GM06990 (cell line): ENCODE measurements around the gene TCTN2.

Experiments used
- DNase-seq: peaks from one replicate; pipeline ENCODE4 v3.0.0-alpha.2; 2011; ENCODE audit not compliant: insufficient read length; ENCODE audit errors: extremely low read depth
- H3K27me3 ChIP-seq: replicated peaks from 2 replicates; pipeline ENCODE4 v1.6.0; 2011; ENCODE audit warnings: low read length; ENCODE audit not compliant: control insufficient read depth, insufficient read depth
- H3K36me3 ChIP-seq: 2 replicates; pipeline ENCODE4 v1.5.1; 2011; ENCODE audit warnings: low read length; ENCODE audit not compliant: control insufficient read depth, insufficient read depth
- H3K4me3 ChIP-seq: replicated peaks from 2 replicates; pipeline ENCODE4 v1.5.1; 2011; ENCODE audit warnings: low read depth, mild to moderate bottlenecking, control low read depth, low read length
- TF ChIP-seq, protein P1 (sequence below): IDR thresholded peaks from 2 replicates; pipeline ENCODE4 v1.5.1; 2011; ENCODE audit warnings: low read length, control low read depth, mild to moderate bottlenecking, inconsistent platforms; ENCODE audit not compliant: insufficient read depth, poor library complexity, severe bottlenecking

TCTN2 gene

DNA sequence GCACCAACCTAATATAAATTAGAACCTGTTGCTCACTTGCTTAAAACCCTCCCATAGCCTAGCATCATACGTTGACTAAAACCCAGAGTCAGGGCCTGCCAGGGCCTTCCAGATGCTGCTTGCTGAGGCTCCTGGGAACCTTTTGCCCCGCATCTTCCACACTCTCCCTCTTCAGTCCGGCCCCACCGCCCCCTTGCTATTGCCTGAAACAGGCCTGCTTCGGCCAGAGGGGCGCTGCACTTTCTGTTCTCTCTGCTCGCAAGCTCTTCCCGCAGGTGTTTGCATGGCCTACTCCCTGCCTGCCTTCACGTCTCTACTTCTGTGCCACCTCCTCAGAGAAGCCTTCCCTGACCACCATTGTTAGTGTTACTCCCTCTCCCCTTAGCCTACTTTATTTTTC is 13.7 kb upstream of the TCTN2 start:
- DNase-seq = no peak
- Histone ChIP-seq H3K4me3 (no peak overlapping the region), H3K36me3 (no peaks in the 10 kb centered on the region), H3K27me3 (no peaks in the 10 kb centered on the region)
- TF ChIP-seq, protein P1, sequence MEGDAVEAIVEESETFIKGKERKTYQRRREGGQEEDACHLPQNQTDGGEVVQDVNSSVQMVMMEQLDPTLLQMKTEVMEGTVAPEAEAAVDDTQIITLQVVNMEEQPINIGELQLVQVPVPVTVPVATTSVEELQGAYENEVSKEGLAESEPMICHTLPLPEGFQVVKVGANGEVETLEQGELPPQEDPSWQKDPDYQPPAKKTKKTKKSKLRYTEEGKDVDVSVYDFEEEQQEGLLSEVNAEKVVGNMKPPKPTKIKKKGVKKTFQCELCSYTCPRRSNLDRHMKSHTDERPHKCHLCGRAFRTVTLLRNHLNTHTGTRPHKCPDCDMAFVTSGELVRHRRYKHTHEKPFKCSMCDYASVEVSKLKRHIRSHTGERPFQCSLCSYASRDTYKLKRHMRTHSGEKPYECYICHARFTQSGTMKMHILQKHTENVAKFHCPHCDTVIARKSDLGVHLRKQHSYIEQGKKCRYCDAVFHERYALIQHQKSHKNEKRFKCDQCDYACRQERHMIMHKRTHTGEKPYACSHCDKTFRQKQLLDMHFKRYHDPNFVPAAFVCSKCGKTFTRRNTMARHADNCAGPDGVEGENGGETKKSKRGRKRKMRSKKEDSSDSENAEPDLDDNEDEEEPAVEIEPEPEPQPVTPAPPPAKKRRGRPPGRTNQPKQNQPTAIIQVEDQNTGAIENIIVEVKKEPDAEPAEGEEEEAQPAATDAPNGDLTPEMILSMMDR = no peak

DNA sequence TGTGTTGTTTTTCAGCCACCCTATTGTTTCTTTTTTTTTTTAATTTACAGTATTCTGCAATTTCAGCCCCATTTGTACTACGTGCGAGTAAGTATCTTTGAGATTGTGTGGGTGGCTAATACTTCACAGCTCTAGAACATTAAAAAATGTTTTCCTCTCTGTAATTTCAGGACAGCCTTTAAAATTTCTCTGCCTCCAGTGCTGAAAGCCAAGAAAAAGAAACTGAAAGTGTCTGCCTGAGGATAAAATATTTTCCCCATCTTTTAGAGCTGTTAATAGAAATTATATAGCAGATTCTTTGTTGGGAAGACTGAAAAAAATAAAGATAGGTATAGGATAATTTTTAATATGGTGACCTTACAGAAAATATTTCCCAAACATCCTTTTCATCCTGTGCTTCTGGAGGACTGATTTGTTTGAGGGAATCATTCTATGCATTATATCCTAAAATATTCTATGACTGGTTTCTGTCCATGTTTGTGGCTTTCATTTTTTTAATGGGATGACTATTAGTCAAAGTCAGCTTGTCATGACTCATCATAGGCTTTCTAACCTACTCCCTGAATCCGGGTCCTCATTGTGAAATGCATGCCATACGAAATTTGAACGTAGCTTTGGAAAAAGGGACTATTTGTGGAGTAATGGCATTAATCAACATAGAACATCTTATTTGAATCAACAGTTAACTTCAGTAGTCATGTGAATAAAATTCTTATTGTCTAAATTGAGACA is 10.8 kb upstream of the TCTN2 start:
- TF ChIP-seq, protein P1 = no peak
- Histone ChIP-seq H3K36me3 (no peaks in the 10 kb centered on the region), H3K27me3 (no peaks in the 10 kb centered on the region), H3K4me3 (no peak overlapping the region)
- DNase-seq = no peak

DNA sequence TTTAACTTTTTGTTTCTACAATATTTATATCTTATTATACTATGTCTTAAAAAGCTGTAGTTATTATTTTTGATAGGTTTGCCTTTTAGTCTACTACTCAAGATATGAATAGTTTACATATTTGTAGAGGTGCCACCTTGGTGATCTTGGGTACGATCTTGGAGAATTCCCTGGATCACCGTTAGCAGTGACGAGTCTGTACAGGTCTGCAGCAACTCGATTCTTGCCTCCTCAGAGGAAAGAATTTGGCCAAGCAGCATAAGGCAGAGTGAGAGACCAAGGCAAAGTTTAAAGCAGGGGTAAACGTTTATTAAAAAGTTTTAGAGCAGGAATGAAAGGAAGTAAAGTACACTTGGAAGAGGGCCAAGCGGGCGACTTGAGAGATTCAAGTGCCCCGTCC is 3.1 kb upstream of the TCTN2 start:
- Histone ChIP-seq H3K4me3 (no peak overlapping the region), H3K27me3 (no peaks in the 10 kb centered on the region), H3K36me3 (no peaks in the 10 kb centered on the region)
- no peak for DNase-seq
- TF ChIP-seq, protein P1 = no peak

DNA sequence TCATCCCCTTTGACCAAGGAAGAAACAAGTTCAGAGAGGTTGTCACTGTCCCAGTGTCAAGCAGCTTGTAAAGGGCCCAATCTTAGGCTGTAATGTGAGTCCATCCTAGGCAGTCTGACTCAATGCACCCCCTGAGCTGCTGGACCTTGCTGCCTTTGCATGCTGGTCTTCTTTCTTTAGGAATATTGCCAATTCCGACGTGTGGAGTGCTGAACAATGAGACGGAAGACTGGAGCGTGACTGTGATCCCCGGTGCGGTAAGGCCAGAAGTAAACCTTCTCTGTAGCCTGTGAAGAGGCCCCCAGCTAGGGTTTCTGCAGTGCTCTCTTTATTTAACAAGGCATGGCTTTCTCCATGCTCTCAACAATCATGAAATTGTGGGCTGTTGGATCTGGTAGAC is 963 bp downstream of the TCTN2 start:
- no peak for DNase-seq
- TF ChIP-seq, protein P1 = no peak
- H3K4me3 ChIP-seq = no peak overlapping the region

DNA sequence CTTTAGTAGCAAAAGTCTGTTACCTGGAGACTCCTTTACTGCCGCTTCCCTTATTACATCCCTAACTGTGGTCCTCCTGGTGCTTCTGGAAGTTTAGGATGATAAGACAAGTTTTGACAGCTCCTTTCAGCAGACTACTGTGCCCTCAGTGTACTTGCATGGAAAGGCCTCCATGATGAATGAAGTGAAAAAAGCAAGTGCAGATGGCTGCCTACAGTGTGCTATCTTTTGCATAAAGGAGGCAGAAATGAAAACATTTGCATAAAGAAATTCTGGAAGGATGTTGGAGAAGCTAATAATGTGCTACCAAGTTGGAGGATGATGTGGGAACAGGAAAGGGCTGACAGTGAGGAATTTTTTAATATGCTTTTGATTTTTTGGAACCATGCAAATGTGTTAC is 4.5 kb downstream of the TCTN2 start:
- no peak overlapping the region for H3K4me3 ChIP-seq
- no peaks in the 10 kb centered on the region for H3K27me3 ChIP-seq
- DNase-seq = no peak
- TF ChIP-seq, protein P1 = no peak
- no peaks in the 10 kb centered on the region; the same call in 1 of the 2 replicates for H3K36me3 ChIP-seq

More for the DNA sequence above, 963 bp downstream of the TCTN2 start:
- Histone ChIP-seq H3K36me3 (no peaks in the 10 kb centered on the region; the same call in 1 of the 2 replicates), H3K27me3 (no peaks in the 10 kb centered on the region)
